Stimulated activated CD8-positive, alpha-beta memory T cell treated with anti-CD3 and anti-CD28 coated beads, Interleukin-12 subunit alpha, Interleukin-12 subunit beta, amount 100 ng/mL, for 4 hours (primary cell): ENCODE measurements around the gene PFN3.

ENCODE experiments used
- DNase-seq: peaks from one replicate; pipeline ENCODE4 v3.0.0-alpha.2; 2020; ENCODE audit warnings: low read depth

The PFN3 gene

DNA sequence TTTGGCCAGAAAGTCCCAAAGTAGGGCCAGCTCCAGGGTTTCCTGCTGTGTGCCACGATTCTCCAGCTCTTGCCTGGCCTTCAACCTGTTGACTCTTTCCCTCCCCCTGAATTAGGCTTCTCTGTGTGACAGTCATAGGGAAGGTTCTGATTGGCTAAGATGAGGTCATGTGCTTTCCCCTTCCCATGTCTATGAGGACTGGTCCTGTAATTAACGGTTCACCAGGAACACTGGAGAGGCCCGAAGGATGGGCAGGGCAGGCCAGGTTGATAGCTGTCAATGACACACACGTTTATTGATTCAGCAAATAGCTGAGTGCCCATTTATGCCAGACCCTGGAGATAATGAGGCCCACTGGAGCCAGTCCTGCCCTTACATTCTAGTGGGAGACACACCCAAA lies 37.2 kb upstream of the PFN3 start:
- DNase-seq: no peak

GRCh38 chr5:177435847-177436536 lies 35.5 kb upstream of the PFN3 start:
- DNase-seq: no peak

GRCh38 chr5:177434942-177435738 lies 34.7 kb upstream of the PFN3 start:
- no peak for DNase-seq

GRCh38 chr5:177434437-177434836 lies 34.0 kb upstream of the PFN3 start:
- DNase-seq: no peak

GRCh38 chr5:177433658-177434217 lies 33.3 kb upstream of the PFN3 start:
- no peak for DNase-seq

- DNase-seq: no peak
Observed at GRCh38 chr5:177432839-177433657, 32.6 kb upstream of the PFN3 start.

DNA sequence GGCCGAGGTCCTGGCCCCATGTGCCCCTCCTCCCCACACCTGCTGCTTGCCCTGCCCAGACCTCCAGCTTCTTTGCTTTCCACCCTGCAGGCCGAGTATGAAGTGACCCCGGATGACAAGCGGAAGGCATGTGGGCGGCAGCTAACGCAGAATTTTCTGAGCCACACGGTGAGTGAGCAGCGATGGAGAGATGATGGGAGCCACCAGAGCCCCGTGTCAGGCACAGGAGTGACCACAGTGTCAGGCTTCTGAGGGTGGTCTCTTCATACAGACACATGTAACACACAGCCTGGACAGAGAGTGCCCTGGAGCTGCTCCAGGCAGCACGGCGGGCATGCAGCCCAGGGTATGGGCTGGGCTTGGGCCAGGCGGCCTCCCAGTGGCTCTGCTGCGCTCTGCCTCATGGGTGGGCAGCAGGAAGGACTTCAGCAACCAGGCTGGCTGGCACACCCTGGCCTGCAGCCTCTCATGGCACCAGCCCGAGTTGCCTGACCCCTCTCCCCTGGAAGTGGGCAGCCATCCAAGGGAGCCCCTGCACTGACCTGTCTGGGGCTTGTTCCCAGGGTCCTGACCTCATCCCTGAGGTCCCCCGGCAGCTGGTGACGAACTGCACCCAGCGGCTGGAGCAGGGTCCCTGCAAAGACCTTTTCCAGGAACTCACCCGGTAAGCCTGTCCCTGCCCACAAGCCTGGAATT lies 31.8 kb upstream of the PFN3 start:
- DNase-seq: no peak

- no peak for DNase-seq
Observed at GRCh38 chr5:177431317-177432142, 31.1 kb upstream of the PFN3 start.

DNA sequence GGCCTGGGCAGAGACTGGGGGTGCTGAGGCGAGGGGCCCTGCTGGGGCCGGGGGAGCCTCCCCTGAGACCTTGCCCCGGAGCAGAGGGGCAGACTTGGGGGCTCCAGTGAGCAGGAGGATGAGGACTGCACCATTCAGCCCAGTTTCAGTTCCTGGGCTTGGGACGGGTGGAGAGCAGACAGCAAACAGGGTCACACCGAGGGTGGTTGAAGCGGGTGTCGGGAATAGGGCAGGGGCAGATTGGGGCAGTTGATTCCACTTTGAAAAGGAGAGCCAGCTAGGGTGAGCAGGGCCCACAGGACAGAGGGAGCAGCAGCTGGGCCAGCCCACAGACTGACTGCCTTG lies 30.5 kb upstream of the PFN3 start:
- no peak for DNase-seq

GRCh38 chr5:177430140-177430951 lies 29.9 kb upstream of the PFN3 start:
- no peak for DNase-seq

DNA sequence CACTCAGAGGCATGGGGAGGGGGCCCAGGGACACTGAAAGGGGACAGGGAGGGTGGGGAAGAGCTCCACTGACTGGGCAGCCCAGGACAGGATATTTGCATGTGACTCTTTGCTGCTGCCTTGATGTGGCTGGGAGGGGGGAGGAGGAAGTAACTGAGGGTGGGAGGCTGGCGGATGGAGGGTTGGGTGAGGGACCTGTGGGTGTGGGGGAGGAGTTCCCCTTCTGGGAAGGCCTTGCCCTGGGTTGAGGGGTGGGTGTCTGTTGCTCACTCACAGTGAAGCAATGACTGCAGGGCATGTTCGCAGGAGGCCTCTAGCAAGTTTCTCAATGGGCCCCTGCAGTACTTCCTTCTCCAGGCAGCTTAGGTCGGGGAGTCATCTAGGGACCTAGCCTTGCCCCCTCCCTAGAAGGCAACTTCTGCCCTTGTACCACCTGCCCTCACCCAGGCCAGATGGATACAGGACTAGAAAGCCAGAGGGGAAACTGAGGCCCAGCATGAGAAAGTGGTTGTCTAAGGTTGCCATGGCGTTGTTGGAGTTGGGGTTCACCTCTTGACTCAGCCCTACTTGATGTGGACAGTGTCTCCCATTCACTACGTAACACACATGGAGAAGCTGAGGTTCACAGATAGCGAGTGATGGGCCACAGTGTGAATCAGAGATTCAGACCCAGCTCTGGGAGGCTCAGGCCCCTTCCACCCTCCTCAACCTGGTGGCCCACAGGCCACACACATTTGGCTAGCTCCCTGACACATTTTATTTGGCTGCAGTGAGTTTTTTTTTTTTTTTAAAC lies 29.0 kb upstream of the PFN3 start:
- DNase-seq: peak; percentile 75

- no peak for DNase-seq
Observed at GRCh38 chr5:177428574-177429217, 28.2 kb upstream of the PFN3 start.

GRCh38 chr5:177427919-177428573 lies 27.6 kb upstream of the PFN3 start:
- no peak for DNase-seq

DNA sequence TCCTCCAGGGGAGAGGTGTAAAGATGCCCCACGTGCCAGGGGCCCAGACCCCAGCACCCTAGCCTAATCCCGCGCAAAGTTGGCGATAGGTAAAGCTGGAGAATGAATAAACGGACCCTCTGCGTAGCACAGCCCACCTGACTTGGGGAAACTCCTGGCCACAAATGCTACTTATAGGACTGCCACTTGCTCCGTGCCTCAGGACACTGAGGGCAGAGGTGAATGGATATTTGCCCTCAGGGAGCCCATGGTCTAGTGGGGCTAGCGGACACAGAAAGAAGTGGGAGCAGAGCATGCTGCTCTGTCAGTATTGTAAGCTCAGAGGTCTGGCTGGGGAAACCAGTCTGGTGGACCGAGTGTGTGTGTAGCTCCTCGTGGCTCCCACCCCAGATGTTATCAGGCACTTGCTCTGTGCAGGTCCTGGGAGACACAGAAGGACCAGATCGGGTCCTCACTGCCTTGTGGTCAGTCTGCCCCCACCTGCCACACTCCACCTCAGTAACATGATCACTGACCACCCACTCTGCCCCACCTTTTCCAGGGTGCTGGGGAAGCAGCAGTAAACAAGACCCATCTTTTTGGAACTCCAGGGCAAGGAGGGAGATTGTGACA lies 26.9 kb upstream of the PFN3 start:
- DNase-seq: no peak

DNA sequence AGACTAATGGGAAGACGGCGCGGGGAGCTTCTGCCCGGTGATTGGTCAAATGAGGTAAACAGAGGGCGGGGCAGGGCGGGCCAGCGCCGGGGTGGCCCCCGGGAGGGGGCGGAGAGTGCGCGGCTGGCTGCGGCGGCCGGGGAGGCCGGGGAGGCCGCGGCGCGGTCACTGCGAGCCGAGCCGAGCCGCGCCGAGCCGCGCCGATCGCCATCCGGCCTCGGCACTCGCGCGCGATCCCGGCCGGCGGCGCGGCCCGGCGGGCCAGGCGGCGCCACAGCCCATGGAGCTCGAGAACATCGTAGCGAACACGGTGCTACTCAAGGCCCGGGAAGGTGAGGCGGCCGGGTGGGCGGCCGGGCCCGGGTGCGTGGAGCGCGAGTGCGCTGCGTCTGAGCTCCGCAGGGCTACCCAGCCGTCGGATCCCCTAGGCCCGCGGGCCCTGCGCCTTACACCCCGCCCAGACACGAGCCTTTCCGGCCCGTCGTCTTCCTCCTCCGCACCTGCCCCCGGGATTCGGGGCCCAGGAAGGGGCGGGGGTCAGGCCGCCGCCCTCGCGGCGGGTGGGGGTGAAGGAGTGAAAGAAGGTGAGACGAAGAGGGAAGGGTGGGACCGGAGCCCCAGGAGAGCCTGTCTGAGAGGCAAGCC lies 26.2 kb upstream of the PFN3 start, which contains the start of gene GRK6:
Gene GRK6, plus strand, starts transcription at position 111 of the 645 bp plus-strand sequence. Its CDS starts 170 bp downstream, at position 281.
- peak; percentile 56 for DNase-seq

- peak; percentile 96 for DNase-seq
Observed at GRCh38 chr5:177425801-177426565, 25.5 kb upstream of the PFN3 start.
